HG03095 (cell line): ENCODE measurements around the gene MATK.

Source experiments
- ATAC-seq: cut with Tn5 transposase; IDR thresholded peaks from one replicate; pipeline ENCODE4 v1.9.1; 2021; ENCODE audit warnings: moderate library complexity; ENCODE audit not compliant: unreplicated experiment

The MATK gene

GRCh38 chr19:3790209-3790734 lies 4.1 kb upstream of the MATK start:
- no peak for ATAC-seq

GRCh38 chr19:3788996-3789778 lies 3.0 kb upstream of the MATK start:
- no peak for ATAC-seq

- ATAC-seq = no peak
Measured at GRCh38 chr19:3785451-3785937, 687 bp downstream of the MATK start.

- ATAC-seq = no peak
Measured at GRCh38 chr19:3784607-3785450, 1.4 kb downstream of the MATK start.

- ATAC-seq = no peak
Measured at GRCh38 chr19:3783660-3784584, 2.3 kb downstream of the MATK start.

- no peak for ATAC-seq
Measured at GRCh38 chr19:3782903-3783302, 3.3 kb downstream of the MATK start.

GRCh38 chr19:3782330-3782729 lies 3.9 kb downstream of the MATK start:
- no peak for ATAC-seq

- ATAC-seq = no peak
Measured at GRCh38 chr19:3781603-3782002, 4.6 kb downstream of the MATK start.

GRCh38 chr19:3780786-3781304 lies 5.3 kb downstream of the MATK start:
- no peak for ATAC-seq

GRCh38 chr19:3778899-3779723 lies 7.1 kb downstream of the MATK start:
- no peak for ATAC-seq

- no peak for ATAC-seq
Measured at GRCh38 chr19:3778104-3778867, 7.9 kb downstream of the MATK start.

- no peak for ATAC-seq
Measured at GRCh38 chr19:3776479-3777040, 9.6 kb downstream of the MATK start.

- ATAC-seq = no peak
Measured at GRCh38 chr19:3775831-3776230, 10.3 kb downstream of the MATK start.

- no peak for ATAC-seq
Measured at GRCh38 chr19:3775374-3775711, 10.8 kb downstream of the MATK start.

GRCh38 chr19:3774621-3775373 lies 11.4 kb downstream of the MATK start:
- no peak for ATAC-seq

- ATAC-seq = no peak
Measured at GRCh38 chr19:3773814-3774515, 12.2 kb downstream of the MATK start.

- ATAC-seq = no peak
Measured at GRCh38 chr19:3771906-3772455, 14.2 kb downstream of the MATK start, which contains the start of gene RAX2. TSS of gene RAX2 (minus strand) at chr19:3772228. CDS start at chr19:3771742, 486 bp downstream.
